ENCODE results near the gene POC5.
"Not testable (repeated sequence)": the region's sequence is repeated elsewhere in the genome, so short reads cannot be mapped to it uniquely, and the experiment has no call there.

Gene POC5

GRCh38 chr5:75695472-75696351, 21.5 kb downstream of the POC5 start:
- FAIRE-seq, result not testable (repeated sequence)

GRCh38 chr5:75694781-75695180, 22.5 kb downstream of the POC5 start:
- FAIRE-seq, result peak; percentile 9

- FAIRE-seq, result no peak
Measured at GRCh38 chr5:75690669-75691068, 26.6 kb downstream of the POC5 start.

- no peak for FAIRE-seq
Measured at GRCh38 chr5:75686480-75686879, 30.8 kb downstream of the POC5 start.

GRCh38 chr5:75685141-75685540, 32.1 kb downstream of the POC5 start:
- no peak for FAIRE-seq

- FAIRE-seq, result peak; percentile 96
Measured at GRCh38 chr5:75681125-75681830, 36.0 kb downstream of the POC5 start.

GRCh38 chr5:75678155-75678554, 39.1 kb downstream of the POC5 start:
- no peak for FAIRE-seq

DNA sequence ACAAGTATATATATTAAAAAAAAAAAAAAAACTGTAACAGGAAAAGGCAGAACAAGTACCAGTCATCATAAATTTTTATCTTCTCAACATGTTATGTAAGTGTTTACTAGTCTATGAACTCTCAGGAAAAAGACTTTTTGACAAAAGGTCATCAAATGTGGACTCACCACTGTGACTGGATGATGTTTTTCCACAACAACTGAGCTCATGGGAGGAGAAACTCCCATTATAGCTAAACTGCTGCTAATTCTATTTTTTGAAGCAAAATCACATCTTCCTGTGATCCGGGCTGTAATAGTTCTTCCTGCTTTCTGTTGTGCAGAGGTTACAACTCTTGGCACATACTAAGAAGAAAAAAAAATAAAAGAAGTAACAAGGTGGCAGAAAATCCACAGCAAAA, 39.6 kb downstream of the POC5 start:
- FAIRE-seq, result no peak

GRCh38 chr5:75675783-75676182, 41.5 kb downstream of the POC5 start:
- no peak for FAIRE-seq

DNA sequence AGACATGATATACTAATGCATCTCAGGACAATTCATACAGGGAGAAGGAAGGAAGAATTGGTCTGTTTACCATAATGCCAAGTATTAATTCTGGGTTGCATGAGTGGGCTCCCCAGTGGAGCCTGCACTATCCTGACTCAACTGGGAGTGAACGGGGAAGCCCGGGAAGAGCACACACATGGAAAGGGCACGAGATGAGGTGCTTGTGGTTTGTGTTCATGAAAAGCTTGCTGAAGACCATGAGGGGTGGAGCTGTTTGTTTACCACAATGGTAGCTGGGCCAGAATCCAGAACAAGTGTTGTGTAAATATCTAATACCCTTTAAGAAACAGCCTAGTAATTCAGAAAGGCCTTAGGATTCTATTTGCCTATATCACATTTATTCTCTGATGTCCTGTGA, 44.6 kb downstream of the POC5 start:
- no peak for FAIRE-seq

DNA sequence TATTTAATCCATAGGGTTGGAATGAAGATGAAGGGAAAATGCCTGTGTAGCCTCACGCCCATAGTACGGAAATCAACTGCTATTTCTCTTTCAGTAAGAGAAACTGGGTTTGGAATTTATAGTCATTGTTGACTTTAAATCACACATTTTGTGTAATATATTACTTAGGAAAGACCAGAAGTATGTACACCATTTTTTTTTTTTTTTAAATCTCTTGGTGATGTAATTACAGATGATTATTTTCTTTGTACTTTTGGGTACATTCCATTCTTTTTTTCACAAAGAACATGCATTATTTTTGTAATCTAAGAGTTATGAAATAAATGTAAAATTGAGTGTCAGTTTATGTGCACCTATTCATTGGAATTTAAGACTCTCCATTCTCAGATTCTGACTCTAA, 45.7 kb downstream of the POC5 start:
- no peak for FAIRE-seq

- no peak for FAIRE-seq
Measured at GRCh38 chr5:75670577-75670976, 46.7 kb downstream of the POC5 start.

- FAIRE-seq, result no peak
Measured at GRCh38 chr5:75668977-75669689, 48.1 kb downstream of the POC5 start.

DNA sequence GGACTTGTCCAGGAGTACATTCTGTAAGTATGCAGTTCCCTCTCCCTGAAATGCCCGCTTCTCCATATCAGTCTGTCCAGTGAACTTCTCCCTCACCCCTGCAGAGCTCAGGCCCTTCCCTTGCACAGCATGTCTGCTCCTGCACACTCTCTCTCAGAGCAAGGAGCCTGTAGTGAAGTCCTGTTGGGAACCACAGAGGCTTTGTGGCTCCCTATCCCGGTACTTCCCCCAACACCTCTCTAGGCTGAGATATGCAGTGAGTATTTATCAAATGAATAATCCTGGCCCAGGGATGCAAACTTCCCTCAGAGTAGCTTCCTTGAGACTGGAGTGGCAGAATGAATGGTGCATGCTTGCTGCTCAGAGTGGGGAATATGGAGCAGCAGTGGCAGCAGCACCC, 48.8 kb downstream of the POC5 start:
- FAIRE-seq, result no peak

- FAIRE-seq, result no peak
Measured at GRCh38 chr5:75667586-75667985, 49.7 kb downstream of the POC5 start.

GRCh38 chr5:75666801-75667200, 50.4 kb downstream of the POC5 start:
- no peak for FAIRE-seq

DNA sequence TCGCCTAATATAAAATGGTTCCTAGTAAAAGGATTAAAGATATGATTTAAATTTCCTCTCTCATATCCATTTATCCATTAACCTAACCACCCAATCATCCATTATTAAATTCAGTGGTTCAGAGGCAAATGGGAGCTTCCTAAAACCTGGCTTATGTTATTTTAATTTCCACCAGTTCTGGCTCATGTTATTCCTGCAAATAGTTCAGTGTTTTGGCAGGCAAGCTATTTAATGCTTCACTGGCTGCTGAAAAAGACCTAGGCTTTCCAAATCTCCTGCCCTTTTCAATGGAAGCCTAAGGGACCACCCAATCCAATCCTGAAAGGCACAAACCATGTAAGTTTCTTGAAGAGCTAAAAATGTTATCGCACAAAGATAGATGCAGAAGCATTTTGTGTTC, 52.3 kb downstream of the POC5 start:
- no peak for FAIRE-seq

GRCh38 chr5:75663579-75664284, 53.5 kb downstream of the POC5 start:
- FAIRE-seq, result no peak

GRCh38 chr5:75662061-75662460, 55.2 kb downstream of the POC5 start:
- FAIRE-seq, result no peak

- no peak for FAIRE-seq
Measured at GRCh38 chr5:75660678-75661465, 56.4 kb downstream of the POC5 start.

DNA sequence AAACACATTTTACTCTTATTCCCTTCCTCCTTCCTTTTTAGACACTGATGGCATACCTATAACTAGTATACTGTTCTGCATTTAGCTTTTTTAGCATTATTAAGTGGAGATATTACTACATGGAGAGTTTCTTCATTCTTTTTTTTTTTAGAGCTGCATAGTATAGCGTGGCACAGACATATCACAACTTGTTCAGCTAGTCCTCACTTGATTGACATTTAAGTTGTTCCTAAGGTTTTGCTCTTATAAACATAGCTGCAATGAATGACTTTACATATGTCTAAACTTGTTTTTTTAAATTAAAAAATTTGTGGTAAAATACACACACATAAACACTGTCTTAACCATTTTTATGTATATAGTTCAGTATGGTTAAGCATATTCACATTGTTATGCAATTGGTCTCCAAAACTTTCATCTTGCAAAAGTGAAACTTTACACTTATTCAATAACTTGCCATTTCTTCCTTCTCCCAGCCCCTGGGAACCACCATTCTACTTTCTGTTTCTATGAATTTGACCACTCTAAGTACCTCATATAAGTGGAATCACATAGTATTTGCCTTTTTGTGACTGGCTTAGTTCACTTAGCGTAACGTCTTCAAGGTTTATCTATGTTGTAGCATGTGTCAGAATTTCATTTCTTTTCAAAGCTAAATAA, 57.3 kb downstream of the POC5 start:
- no peak for FAIRE-seq

All from TTC549 (cell line).